Glutamatergic neuron (in vitro differentiated cells): ENCODE data around the gene EPS8L1. TPM values are rescaled to one million over a fixed set of nuclear protein-coding genes. Genes with fewer than 3 reads are reported as not detected.

Source experiments
- DNase-seq: peaks from one replicate; pipeline ENCODE4 v3.0.0; 2022
- H3K27ac Mint-ChIP-seq: one replicate; pipeline ENCODE4 v1.8.0; 2020; ENCODE audit warnings: mild to moderate bottlenecking, mixed read lengths, inconsistent platforms; ENCODE audit not compliant: unreplicated experiment
- H3K27me3 Mint-ChIP-seq: one replicate; pipeline ENCODE4 v1.8.0; 2020; ENCODE audit warnings: mild to moderate bottlenecking, moderate library complexity, mixed read lengths, inconsistent platforms; ENCODE audit not compliant: unreplicated experiment
- H3K36me3 Mint-ChIP-seq: one replicate; pipeline ENCODE4 v1.8.0; 2020; ENCODE audit warnings: mild to moderate bottlenecking, mixed read lengths, inconsistent platforms; ENCODE audit not compliant: unreplicated experiment
- H3K4me1 Mint-ChIP-seq: one replicate; pipeline ENCODE4 v1.8.0; 2020; ENCODE audit warnings: mild to moderate bottlenecking, low read depth, mixed read lengths, inconsistent platforms; ENCODE audit not compliant: unreplicated experiment
- H3K4me3 Mint-ChIP-seq: one replicate; pipeline ENCODE4 v1.8.0; 2020; ENCODE audit warnings: mild to moderate bottlenecking, mixed read lengths, inconsistent platforms; ENCODE audit not compliant: unreplicated experiment
- H3K9me3 Mint-ChIP-seq: one replicate; pipeline ENCODE4 v1.8.0; 2020; ENCODE audit warnings: mild to moderate bottlenecking, moderate library complexity, mixed read lengths, inconsistent platforms; ENCODE audit not compliant: unreplicated experiment
- total RNA-seq: library from RNA; stranded (reverse); fragmentation: NEBNext Ultra II Directional; extraction: Animal tissue kit (Norgen Biotek cat#: 25700); gene quantifications from one replicate; pipeline ENCODE4 v1.2.1, GENCODE V29; 2021; ENCODE audit not compliant: unreplicated experiment
- TF ChIP-seq, protein P1 (sequence below): fragments of 200-600 bp; sonication (generic); IDR thresholded peaks from one replicate; pipeline ENCODE4 v1.5.0; 2021; ENCODE audit not compliant: partially characterized antibody, unreplicated experiment

The EPS8L1 gene
- total RNA-seq, 1 donor from 2014 or later, result 114 TPM

DNA sequence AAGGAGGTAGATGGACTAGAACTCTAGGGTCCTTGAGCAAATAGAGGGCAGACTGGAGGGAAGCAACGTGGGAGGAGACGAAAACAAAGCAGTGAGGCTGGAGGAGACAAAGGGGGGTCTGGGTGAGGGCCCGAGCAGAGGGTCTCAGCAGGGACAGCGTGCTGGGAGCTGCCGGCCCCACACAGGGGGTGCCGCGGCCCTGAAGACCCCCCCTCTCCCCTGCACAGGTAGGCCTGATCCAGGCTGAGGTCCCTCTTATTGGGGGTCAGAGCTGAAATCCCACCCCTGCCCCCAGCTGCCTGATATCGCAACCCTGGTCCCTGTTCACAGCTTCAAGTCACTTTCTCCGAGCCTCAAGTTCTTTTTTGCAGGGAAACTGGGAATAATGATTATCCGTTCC, 8.7 kb downstream of the EPS8L1 start:
- Mint-ChIP-seq H3K4me1 (peaks cover 19% of the 10 kb centered on the region), H3K27ac (no peak overlapping the region), H3K9me3 (peaks cover 34% of the 10 kb centered on the region), H3K27me3 (peaks cover 43% of the 10 kb centered on the region), H3K4me3 (peak overlapping the region; percentile 53), H3K36me3 (peaks cover 9% of the 10 kb centered on the region)
- DNase-seq, result no peak
- TF ChIP-seq, protein P1, sequence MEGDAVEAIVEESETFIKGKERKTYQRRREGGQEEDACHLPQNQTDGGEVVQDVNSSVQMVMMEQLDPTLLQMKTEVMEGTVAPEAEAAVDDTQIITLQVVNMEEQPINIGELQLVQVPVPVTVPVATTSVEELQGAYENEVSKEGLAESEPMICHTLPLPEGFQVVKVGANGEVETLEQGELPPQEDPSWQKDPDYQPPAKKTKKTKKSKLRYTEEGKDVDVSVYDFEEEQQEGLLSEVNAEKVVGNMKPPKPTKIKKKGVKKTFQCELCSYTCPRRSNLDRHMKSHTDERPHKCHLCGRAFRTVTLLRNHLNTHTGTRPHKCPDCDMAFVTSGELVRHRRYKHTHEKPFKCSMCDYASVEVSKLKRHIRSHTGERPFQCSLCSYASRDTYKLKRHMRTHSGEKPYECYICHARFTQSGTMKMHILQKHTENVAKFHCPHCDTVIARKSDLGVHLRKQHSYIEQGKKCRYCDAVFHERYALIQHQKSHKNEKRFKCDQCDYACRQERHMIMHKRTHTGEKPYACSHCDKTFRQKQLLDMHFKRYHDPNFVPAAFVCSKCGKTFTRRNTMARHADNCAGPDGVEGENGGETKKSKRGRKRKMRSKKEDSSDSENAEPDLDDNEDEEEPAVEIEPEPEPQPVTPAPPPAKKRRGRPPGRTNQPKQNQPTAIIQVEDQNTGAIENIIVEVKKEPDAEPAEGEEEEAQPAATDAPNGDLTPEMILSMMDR, result no peak

DNA sequence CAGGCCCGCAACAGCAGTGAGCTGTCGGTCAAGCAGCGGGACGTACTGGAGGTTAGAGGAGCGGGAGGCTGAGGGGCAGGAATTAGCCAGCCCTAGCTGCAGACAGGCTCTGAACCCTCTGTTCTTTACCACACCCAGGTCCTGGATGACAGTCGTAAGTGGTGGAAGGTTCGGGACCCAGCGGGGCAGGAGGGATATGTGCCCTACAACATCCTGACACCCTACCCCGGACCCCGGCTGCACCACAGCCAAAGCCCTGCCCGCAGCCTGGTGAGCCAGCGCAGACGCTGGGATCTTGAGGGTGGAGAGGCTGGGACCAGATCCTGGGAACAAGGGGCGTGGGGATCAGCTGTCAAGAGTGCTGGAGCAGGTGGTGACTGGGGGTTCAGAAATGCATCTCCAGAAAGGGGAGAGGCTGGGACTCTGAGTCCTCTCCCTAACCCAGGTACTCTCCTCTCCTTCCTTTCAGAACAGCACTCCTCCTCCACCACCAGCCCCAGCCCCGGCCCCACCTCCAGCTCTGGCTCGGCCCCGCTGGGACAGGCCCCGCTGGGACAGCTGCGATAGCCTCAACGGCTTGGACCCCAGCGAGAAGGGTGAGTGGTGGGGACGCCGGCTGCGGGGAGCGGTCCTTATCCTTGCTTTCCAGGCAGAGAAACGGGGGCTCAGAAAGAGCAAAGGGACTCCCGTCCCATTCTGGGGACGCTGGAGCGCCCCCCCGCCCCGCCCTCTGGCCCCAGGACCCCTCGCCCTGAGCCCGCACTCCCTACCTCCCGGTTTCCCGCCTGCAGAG, 10.4 kb downstream of the EPS8L1 start:
- TF ChIP-seq, protein P1, result no peak
- peaks cover 40% of the 10 kb centered on the region for H3K27me3 Mint-ChIP-seq
- peaks cover 8% of the 10 kb centered on the region for H3K36me3 Mint-ChIP-seq
- peak overlapping the region; percentile 85 for H3K27ac Mint-ChIP-seq
- DNase-seq, result peak; percentile 71
- H3K4me1 Mint-ChIP-seq, result peaks cover 24% of the 10 kb centered on the region
- H3K9me3 Mint-ChIP-seq, result peaks cover 36% of the 10 kb centered on the region
- H3K4me3 Mint-ChIP-seq, result peak overlapping the region; percentile 92

DNA sequence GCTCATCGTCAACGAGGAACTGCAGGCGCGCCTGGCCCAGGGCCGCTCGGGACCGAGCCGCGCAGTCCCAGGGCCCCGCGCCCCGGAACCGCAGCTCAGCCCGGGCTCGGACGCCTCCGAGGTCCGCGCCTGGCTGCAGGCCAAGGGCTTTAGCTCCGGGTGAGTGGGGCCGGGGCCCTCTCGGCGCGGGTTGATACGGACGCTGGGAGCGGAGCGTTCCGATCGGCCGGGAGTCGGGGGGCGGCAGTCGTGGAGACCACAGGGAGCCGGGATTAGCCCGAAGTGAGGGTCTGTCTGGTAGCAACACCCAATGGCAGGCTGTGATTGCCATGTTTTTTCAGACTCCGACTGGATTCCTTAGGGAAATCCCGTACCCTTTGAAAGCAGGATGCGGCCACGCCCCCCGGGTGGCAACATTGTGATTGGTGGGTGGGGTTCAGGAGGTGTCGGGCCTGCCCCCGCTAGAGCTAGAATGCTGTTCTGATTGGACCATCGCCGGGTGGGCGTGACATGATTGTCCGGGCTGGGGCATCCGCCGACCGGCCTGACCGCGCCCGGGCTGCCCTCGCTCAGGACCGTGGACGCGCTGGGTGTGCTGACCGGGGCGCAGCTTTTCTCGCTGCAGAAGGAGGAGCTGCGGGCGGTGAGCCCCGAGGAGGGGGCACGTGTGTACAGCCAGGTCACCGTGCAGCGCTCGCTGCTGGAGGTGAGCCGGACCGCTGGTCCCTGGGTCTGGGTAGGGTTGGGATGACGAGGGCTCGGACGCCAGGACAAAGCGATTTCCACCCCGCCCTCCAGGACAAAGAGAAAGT, 11.3 kb downstream of the EPS8L1 start:
- peak overlapping the region; percentile 100 for H3K4me3 Mint-ChIP-seq
- TF ChIP-seq, protein P1, result no peak
- H3K36me3 Mint-ChIP-seq, result peaks cover 8% of the 10 kb centered on the region
- peak overlapping the region; percentile 100 for H3K27ac Mint-ChIP-seq
- peaks cover 24% of the 10 kb centered on the region for H3K4me1 Mint-ChIP-seq
- DNase-seq, result peak; percentile 99
- peaks cover 34% of the 10 kb centered on the region for H3K9me3 Mint-ChIP-seq
- H3K27me3 Mint-ChIP-seq, result peaks cover 40% of the 10 kb centered on the region

DNA sequence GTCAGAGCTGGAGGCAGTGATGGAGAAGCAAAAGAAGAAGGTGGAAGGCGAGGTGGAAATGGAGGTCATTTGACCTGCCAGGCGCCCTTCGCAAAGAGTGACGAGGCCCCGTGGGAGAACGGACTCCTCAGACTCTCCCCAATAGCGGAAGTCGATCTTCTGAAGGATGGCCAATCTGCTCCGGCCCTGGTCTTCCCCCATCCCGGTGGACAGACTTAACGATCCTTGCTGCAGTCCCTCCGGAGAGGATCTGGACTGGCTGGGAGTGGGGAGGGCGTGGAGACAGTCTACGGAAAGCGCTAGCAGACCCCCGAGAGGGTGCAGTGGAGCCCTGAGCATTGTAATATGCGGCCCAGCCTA, 11.9 kb downstream of the EPS8L1 start:
- Mint-ChIP-seq H3K27ac (peak overlapping the region; percentile 100), H3K36me3 (peaks cover 6% of the 10 kb centered on the region), H3K9me3 (peaks cover 31% of the 10 kb centered on the region), H3K4me3 (peak overlapping the region; percentile 100), H3K4me1 (peaks cover 24% of the 10 kb centered on the region), H3K27me3 (peaks cover 37% of the 10 kb centered on the region)
- TF ChIP-seq, protein P1, result no peak
- peak; percentile 75 for DNase-seq
